ENCODE results near the gene DEXI.

The DEXI gene

DNA sequence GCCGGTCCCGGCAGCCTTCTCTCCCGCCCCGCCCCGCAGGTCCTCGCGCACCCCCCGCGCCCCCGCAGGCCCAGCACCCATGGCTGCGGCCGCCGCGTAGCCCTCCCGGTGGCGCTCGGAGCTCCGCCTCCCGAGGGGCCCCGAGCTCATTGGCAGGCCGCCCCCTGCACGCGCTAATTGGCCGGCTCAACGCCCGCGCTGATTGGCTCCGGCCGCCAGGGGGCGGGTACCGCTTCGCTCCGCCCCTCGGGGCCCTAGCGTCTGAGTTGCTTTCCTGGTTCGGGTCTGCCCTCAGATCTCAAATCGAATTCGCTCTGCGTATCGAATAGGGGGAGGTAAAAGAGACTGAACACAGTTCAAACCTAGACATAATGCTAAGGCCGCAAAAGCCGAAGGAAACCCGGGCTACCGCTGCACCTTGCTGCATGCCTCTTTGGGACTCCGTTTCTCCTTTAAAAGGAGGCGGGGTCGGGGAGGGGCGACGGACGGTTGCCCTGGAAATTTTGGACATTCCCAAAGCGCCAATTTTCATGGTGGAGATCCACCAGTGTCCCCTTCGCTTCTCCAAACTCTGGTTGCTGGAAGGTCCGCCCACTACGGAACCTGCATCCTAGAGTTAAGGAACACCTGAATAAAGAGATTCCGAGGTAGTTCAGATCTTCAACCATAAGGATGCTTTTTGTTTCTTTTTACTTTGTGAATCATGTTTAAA is at the start of gene DEXI:
DEXI (minus strand) TSS at position 117 of the 712 bp plus-strand sequence. CDS start 463 bp downstream, outside the sequence.
- peak; percentile 92 to 99 (median 96) for DNase-seq
- intact Hi-C loops (cut with DNase I): no loop called here

DNA sequence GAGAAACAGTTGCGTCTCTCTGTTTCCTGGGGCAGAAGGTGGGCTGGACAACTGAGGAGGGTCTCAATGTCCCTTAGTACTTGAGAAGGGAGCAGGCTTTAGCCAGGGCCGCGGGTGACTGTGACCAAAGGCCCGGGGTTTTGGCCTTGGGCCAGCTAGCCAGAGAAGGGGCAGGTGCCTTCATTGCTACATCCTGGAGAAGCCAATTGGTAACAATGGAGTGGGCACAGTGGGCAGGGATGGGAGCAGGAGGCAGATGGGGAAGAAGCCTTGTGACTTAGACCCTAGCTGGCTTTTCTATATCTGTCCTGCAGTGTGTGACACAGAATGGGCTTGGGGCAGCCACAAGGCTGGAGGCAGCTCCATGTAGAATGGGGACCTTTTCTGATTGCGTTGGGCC is 48.1 kb upstream of the DEXI start:
- intact Hi-C loops (cut with DNase I): no loop called here
- DNase-seq: peak in 1 of 10 donors; percentile 46

DNA sequence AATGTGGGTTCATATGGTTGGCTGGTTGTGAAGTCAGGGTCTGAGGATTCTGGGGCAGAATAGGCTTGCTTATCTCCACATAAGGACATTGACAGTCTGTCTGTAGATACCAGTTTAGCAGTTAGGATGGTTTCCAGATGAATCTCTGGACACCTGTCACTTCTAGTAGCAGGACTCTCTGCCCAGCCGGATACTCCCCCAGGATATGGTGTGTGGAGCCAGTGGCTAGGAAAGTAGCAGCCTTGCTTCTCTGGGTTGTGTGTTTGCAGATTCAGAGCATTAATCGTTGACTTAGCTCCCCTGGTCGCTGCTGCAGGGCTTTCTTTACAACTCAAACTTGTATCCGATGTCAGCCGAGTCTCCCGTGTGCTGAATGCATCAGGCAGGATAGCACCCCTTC is 47.3 kb upstream of the DEXI start:
- peak in 1 of 10 donors; percentile 8 for DNase-seq
- intact Hi-C loops (cut with DNase I): no loop called here

DNA sequence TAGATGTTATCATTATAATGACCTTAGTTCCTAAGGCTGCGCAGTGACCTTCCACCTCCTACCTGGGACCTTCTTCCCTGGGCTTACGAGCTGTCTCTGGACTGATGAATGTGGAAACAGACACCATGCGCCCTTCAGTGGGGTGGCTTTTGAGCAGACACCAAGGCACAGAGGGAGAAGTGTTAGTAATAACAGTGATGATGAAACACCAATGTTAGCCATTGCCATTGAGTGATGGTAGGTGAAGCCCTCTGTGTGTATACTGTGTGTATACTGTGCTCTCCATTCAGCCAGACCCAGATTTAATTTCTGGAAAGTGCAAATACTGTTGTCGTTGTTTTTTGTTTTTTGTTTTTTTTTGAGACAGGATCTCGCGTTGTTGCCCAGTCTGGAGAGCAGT is 46.6 kb upstream of the DEXI start:
- intact Hi-C loops (cut with DNase I): no loop called here
- no peak for DNase-seq

DNA sequence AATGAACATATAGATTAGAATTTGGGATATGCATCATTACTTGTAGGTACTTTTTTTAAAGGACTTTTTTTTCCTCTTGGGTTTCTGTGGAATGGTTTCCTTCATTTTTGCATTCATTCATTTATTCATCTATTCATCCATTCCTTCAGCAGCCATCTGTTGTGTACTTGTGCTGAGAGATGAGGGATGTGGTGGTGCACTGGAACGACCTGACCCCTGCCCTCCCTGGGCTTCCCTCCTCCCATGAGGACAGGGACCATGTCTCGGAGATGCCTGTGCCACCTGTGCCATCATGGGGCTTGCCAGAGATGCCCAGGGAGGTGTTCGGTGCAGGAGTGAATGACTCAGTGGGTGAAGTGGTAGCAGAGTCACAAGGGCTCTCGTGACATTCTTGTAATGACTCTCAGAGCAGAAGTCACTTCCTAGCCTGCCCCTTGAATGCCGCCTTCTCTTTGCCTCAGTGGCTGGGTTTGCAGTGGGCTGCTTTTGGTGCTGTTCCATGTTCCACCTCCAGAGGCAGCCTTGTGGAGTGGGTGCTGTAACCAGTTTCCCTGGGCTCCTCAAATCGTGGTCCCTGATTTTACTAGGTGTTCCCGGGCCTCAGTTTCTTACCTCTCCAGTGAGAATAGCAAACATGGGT is 46.0 kb upstream of the DEXI start:
- intact Hi-C loops (cut with DNase I): no loop called here
- DNase-seq: peak in 1 of 10 donors; percentile 31

DNA sequence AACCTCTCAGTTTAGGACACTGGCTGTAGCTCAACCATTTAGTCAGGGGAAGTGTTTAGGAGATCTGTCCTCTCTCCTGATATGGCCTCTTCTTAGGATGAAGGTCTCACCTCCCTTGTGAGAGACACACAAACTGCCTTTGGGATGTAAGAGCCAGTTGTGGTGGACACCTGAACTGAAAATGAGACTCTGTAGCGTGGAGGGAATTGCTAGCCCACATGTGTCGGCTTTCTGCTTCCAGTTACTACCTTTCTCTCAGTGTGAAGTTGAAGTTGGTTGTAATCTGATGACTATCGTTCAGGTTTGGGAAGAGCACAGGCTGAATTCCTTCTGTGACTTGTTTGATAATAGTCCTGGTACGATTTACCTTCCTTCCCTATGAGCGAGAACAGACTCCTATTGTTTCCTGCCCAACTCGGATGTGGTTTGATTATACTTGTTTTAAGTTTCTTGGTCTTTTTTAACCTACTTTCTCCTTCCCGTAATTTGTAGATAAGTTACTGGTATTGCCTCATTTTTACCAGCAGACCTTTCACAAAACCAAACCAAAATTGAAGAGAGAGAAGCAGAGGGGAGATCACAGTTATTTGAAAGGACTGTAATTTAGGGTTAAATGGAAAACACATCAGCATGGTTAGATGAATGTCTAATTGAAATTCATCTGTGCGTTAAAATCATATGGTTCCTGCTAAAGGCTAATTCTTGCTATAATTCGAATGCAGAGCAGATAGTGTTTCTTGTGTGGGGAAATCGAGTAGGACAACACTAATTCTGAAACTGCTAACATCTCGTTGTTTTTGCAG is 45.3 kb upstream of the DEXI start:
- intact Hi-C loops (cut with DNase I): no loop called here

DNA sequence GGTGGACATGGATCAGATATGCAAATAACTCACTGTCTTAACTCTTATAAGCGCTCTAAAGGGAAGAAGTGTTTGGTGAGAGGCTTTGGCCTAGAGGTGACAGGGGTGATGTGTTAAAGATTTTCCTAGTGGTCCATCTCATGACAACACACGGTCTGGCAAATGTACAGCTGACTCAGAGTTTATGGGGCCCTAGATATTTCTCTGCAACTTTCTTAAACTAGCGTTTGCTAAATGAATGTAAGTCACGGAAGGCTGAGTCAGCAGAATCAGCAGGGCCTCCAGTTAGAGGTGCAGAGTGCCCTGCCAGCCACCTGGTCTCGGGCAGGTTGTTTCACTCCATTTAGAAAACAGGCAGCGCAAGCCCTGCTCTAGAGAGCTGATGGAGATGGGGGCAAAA is 42.2 kb upstream of the DEXI start:
- intact Hi-C loops (cut with DNase I): no loop called here
- DNase-seq: peak in 1 of 10 donors; percentile 20

More for the DNA sequence above, 45.3 kb upstream of the DEXI start:
- DNase-seq: no peak

DNA sequence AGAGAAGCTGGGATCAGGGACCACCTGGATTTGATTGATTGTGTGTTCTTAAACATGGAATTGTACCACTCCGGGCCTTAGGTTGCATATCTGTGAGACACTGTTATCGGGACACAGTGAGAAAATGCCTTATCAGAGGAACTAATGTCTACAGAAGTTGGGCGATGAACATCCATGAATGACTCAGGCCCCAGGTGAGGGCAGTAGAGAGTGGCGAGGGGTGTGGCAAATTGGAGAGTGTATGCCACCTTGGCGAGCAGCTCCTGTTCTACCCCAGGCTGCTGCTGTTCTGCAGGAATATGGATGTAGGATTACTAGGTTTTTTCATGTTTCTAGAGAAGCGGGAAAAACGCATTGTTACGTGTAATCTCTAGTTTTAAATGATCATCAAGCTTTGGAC is 40.9 kb upstream of the DEXI start:
- peak in 2 of 10 donors; percentile 6 to 76 for DNase-seq
- intact Hi-C loops (cut with DNase I): no loop called here

DNA sequence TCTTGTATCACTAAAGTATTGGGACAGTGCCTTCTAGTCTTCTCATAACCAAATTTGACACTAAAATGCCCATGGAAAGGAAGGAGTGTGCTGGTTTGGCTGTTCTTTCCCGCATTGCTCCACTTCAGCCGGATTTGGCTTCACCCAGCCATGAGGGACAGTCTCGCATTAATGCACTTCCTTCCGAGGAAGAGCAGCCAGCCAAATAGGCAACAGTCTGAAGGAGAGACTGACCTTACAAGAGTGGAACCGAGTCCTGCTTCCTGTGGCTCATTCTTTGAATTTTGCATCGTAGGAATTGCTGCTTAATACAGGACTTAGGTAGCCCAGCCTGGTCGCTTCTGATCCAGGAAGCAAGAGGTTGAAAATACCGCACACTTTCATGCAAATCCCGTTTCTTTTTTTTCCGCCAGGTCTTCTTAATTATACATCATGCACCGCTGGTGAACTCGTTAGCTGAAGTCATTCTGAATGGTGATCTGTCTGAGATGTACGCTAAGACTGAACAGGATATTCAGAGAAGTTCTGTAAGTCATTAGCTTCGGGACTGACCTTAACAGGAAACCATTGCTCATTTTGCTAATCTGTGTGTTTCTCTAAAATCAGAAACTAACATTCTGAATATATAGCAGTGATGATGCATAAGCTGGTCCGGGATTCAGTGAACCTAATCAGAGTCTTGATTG is 40.3 kb upstream of the DEXI start:
- peak in 1 of 10 donors; percentile 16 for DNase-seq
- intact Hi-C loops (cut with DNase I): no loop called here

DNA sequence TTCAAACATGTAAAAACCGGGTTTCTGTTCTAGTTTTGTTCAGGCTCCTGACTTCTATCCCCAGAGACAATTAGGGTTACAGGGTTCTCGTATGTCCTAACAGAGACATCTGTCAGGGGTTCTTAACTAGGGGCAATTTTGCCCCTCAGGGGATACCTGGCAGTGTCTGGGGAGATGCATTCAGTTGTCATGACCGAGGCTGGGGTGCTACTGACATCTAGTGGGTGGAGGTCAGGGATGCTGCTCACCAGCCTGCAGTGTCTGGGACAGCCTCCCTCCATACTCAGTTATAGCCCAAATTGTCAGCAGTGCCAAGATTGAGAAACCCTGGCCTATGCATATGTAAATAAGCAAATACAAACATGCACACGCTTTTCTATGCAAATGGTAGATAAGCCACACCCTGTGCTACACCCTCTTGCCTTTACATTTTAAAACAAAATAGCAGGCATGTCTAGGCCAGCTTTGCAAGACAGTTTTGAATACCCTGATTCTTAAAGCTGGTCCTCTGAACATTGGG is 39.5 kb upstream of the DEXI start:
- peak in 1 of 10 donors; percentile 37 for DNase-seq

DNA sequence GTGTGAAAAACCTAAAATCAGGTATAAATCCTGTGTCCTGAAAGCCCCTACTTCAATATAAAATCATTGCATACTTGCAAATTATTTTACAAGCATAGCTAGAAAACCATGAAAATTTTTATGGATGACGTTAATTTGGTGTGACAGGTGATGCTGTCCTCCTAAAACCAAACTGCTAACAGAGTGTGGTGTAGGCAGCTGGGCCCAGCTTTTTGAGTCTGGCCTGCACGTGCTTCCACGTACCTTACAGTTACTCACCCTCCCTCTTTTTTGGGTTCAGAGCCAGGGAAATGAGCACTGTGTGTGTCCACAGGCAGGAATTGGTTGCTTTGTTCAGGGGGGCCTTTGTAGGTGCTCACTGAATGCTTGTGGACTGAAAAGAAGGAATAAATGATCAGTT is 38.5 kb upstream of the DEXI start:
- no peak for DNase-seq
- intact Hi-C loops (cut with DNase I): no loop called here

More for the DNA sequence above, 39.5 kb upstream of the DEXI start:
- intact Hi-C loops (cut with DNase I): no loop called here

DNA sequence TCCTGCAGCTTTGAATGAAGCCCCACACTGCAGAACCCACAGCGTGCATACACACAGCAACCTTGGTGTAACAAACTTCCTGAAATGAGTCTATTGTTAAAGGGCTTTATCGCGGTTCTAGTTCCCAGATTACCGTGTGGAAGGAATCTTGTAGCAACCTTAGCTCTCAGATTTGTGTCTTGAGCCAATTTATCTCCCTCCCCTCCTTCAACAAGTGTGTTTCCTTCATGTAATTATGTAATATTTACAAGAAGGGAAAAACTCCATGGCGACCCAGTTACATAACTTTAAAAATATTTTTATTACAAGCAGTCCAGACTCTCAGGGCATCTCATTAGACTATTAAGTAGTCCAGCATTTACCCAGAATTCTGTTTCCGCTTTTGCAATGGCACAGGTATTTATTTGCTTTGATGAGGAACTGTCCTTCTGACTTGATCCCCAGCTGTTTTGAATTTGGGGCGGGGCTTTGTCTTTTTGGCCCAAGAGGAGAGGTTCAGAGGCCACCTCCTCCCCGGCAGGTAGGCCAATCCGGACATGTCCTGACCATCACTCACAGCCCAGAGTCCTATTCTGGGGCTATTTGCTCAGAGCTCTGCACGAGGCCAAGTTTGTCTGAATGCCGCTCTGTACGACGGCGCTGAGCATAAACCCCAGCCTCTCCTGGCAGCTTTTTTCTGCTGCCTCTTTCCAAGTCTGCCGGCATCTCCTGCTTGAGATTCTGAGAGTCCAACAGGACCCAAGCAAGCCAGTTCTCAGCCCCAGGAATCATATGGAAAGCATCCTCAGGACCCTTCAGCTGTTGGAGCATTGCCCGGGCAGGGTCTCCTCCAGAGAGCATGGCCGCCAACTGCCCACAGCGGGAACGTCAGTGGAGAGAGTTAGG is 37.7 kb upstream of the DEXI start:
- intact Hi-C loops (cut with DNase I): no loop called here
- peak in 9 of 10 donors; percentile 21 to 86 (median 39) for DNase-seq

DNA sequence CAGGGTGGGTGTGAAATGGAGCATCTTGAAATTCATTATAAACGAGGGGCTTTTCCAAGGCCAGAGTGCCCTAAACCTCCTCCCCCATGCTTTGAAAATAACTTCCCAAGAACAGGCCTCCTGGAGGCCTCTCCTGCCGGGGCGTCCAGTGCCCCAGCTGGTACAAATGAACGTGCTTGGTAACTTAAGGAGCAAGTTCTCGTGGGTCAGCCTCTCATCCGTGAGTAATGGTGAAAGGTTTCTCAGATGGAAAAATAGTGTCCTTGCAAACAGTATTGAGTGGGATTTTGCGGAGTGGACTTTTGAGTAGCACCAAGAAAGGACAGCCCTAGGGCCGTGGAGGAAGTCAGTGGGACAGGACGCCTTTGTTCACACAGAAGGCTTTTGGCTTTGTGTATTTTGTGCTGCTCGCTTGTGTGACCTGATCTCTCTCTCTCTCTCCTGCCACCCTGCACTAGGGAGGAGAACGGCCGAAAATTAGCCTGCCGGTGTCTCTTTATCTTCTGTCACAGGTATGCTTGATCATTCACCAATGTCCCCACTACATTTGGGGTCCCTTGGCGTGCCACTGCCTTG is 36.7 kb upstream of the DEXI start:
- peak in 3 of 10 donors; percentile 19 to 40 (median 27) for DNase-seq
- intact Hi-C loops (cut with DNase I): no loop called here

DNA sequence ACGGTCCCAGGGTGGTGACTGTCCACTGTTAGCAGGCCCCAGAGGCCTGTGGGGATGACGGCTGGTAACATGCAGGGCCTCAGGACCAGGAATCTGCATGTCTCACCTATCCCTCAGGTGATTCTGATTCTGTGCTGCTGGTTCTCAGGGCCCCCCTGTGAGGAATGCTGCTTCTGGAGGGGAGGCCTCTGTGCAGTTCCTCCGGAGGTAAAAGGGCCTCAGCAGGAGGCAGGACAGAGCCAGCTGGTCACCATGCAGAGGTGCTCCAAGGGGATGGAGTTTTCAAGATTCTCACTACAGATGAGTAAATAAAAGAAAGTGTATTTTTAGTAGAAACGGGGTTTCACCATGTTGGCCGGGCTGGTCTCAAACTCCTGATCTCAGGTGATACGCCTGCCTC is 35.9 kb upstream of the DEXI start:
- intact Hi-C loops (cut with DNase I): no loop called here
- peak in 1 of 10 donors; percentile 26 for DNase-seq

DNA sequence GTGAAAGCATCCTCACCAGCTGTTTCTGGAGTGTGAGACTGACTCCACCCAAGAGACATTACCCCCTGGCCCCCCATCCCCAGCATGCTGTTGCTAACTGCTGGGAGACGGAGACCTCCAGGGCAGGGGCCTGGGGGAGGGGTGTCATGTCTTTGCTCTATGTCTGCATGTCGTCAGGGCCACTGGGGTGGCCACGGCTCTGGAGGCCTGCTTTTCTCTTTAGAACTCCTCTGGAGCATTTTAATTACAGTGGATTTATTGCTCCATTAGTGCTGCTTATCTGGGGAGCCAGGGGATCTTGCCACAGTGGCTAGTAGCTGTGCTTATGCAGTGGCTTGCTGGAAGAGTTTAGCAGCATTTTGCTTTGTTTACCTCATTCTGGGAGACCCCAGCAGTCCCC is 34.4 kb upstream of the DEXI start:
- no peak for DNase-seq
- intact Hi-C loops (cut with DNase I): no loop called here

DNA sequence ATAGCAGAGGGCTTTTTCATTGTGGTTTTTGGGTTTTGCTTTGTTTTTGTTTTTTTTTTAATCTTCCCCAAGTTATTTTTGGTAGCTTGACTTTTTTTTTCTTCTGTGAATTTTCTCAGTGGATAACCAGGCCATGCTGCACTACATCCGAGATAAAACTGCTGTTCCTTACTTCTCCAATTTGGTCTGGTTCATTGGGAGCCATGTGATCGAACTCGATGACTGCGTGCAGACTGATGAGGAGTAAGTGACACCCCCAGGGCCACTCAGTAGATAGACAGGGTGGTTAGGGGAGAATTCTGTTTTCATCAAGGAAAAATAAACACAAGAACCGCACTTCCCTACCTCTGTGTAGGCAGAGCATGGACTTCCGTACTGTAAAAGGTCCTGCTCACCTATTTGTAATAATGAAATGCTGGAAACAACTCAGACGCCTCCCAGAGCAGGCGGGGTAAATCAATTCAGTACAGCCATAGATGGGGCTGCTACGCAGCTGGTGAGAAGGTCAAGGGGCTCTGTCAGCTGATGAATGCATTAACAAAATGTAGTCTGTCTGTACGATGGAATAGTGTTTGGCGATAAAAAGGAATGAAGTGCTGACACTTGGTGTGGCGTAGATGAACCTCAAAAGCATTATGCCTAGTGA is 30.7 kb upstream of the DEXI start:
- DNase-seq: no peak
- intact Hi-C loops (cut with DNase I): no loop called here

DNA sequence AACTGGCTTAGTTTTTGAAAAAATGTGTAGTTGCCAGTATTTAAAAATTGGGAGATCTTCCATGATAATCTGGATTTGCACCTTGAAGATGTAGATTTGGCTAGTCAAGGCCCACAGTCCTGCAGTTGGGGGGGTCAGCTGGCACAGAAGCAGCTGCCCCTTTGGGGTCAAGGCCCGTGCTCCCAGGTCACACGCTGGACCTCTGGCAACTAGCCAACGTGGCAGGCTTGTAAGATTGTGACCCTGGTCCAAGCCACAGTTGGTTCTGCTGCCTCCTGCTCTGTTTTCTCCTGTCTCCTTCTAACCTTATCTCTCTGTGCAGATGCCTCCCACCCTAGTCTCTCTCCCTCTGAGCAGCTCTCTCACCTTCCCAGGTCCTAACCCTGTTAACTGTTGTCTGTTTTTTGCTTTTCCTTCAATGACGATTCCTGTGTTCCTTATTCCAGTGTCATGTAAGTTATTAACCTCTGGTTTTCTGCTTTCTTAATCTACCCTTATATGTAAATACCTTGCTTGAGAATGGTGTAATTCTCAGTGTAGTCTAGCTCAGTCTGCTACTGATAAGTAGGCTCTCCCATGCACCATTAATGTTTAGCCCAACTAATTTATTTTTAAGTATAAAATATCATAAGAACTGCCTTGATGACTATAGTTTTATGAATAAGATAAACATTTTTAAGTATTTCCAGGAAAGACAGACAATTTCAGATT is 30.0 kb upstream of the DEXI start:
- DNase-seq: no peak
- intact Hi-C loops (cut with DNase I): no loop called here

DNA sequence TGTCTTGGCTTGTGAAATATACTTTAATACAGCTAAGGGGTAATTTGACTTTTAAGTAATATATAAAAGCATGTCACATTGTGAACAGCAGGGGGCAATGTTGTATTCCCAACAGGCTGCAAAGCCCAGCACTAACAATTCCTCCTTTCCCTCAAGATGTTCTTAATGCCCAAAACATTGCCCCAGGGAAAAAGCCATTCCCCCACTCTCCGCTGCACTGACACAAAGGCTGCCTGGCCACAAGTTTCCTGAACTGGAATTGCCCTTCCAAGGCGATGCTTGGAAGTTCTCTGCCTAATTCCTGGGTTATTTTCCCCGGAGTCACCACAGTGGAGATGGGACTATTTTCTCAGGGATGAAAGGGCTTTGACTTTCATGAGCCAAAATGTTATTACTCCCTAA is 29.3 kb upstream of the DEXI start:
- DNase-seq: peak in 3 of 10 donors; percentile 25 to 34 (median 30)

More for the DNA sequence above, 29.3 kb upstream of the DEXI start:
- intact Hi-C loops (cut with DNase I): loop anchor here (2.0 kb wide), 1 partner anchor 285 kb away; the partner anchor contains the start of gene SOCS1

All from posterior cingulate gyrus (tissue), 11 donors.